PC-9 (cell line): ENCODE data around the gene LATS2. TPM values are rescaled to one million over a fixed set of nuclear protein-coding genes. Genes with fewer than 3 reads are reported as not detected.

Experiments used
- BruUV-seq: library from RNA; stranded (reverse); fragments of 400-500 nt; replicated peaks from 2 replicates; lab custom pipeline; 2021; lab: Mats Ljungman, UMichigan
- CTCF ChIA-PET: fragments of 300-600 bp; sonication (Branson Sonifier 250); formaldehyde crosslinking; loops from one replicate; lab custom pipeline; 2022; ENCODE audit warnings: antibody characterized with exemption; lab: Charles Lee
- POLR2A ChIA-PET: fragments of 300-600 bp; sonication (Branson Sonifier 250); formaldehyde crosslinking; loops from one replicate; lab custom pipeline; 2022; ENCODE audit warnings: antibody characterized with exemption; ENCODE audit not compliant: unreplicated experiment; lab: Charles Lee
- DNase-seq, 2 experiments: peaks; one replicate each; pipeline versions ENCODE4 v3.0.0 to v3.0.0-alpha.2; 2015 to 2022; ENCODE audit warnings: mixed read lengths in 1 of 2
- H2AFZ ChIP-seq: fragments of 200-600 bp; sonication (generic); 2 replicates; pipeline ENCODE4 v1.8.1; 2017; ENCODE audit warnings: antibody characterized with exemption
- H3F3A ChIP-seq: fragments of 200-600 bp; sonication (generic); 2 replicates; pipeline ENCODE4 v1.8.1; 2017; ENCODE audit warnings: antibody characterized with exemption, mild to moderate bottlenecking, low read depth; ENCODE audit not compliant: insufficient read depth
- H3K27ac ChIP-seq: fragments of 200-600 bp; sonication (generic); 2 replicates; pipeline ENCODE4 v1.6.1; 2016; ENCODE audit warnings: mixed run types
- H3K27me3 ChIP-seq: fragments of 200-600 bp; sonication (generic); 2 replicates; pipeline ENCODE4 v1.6.1; 2016; ENCODE audit warnings: low read depth, mixed run types; ENCODE audit not compliant: insufficient read depth
- H3K36me3 ChIP-seq: fragments of 200-600 bp; sonication (generic); 2 replicates; pipeline ENCODE4 v1.6.1; 2016; ENCODE audit warnings: low read depth, mixed run types
- H3K4me1 ChIP-seq: fragments of 200-600 bp; sonication (generic); replicated peaks from 2 replicates; pipeline ENCODE4 v1.6.1; 2016; ENCODE audit warnings: mixed run types; ENCODE audit not compliant: insufficient read depth
- H3K4me2 ChIP-seq: fragments of 200-600 bp; sonication (generic); 2 replicates; pipeline ENCODE4 v1.6.1; 2017; ENCODE audit warnings: mixed run types
- H3K4me3 ChIP-seq: fragments of 200-600 bp; sonication (generic); 2 replicates; pipeline ENCODE4 v1.6.1; 2016; ENCODE audit warnings: mixed run types
- H3K79me2 ChIP-seq: fragments of 200-600 bp; sonication (generic); 2 replicates; pipeline ENCODE4 v1.6.1; 2017; ENCODE audit warnings: low read depth, mixed run types
- H3K9me2 ChIP-seq: fragments of 200-600 bp; sonication (generic); 2 replicates; pipeline ENCODE4 v1.8.1; 2017; ENCODE audit warnings: mild to moderate bottlenecking; ENCODE audit not compliant: insufficient read depth
- H3K9me3 ChIP-seq: fragments of 200-600 bp; sonication (generic); 2 replicates; pipeline ENCODE4 v1.8.1; 2016; ENCODE audit warnings: low read depth; ENCODE audit not compliant: insufficient read depth
- H4K20me1 ChIP-seq: fragments of 200-600 bp; sonication (generic); 2 replicates; pipeline ENCODE4 v1.8.1; 2017; ENCODE audit not compliant: insufficient read depth
- CTCF ChIP-seq: fragments of 200-600 bp; sonication (generic); conservative IDR thresholded peaks from 2 replicates; pipeline ENCODE4 v1.6.1; 2017; ENCODE audit warnings: mixed run types, antibody characterized with exemption, mild to moderate bottlenecking, moderate library complexity
- EZH2 ChIP-seq: fragments of 200-600 bp; sonication (generic); IDR thresholded peaks from 2 replicates; pipeline ENCODE4 v1.8.0; 2017; ENCODE audit warnings: antibody characterized with exemption, low read depth
- intact Hi-C: fragments of 100-400 bp; cut with micrococcal nuclease; formaldehyde crosslinking; loops from one replicate; pipeline ENCODE4 v1.10.0; 2022; ENCODE audit not compliant: unreplicated experiment
- total RNA-seq: library from RNA; stranded (reverse); gene quantifications from 2 replicates; pipeline ENCODE4 v1.2.3, GENCODE V29; 2021

The LATS2 gene
- total RNA-seq, 1 experiment from 2014 or later, result 12.3 TPM

DNA sequence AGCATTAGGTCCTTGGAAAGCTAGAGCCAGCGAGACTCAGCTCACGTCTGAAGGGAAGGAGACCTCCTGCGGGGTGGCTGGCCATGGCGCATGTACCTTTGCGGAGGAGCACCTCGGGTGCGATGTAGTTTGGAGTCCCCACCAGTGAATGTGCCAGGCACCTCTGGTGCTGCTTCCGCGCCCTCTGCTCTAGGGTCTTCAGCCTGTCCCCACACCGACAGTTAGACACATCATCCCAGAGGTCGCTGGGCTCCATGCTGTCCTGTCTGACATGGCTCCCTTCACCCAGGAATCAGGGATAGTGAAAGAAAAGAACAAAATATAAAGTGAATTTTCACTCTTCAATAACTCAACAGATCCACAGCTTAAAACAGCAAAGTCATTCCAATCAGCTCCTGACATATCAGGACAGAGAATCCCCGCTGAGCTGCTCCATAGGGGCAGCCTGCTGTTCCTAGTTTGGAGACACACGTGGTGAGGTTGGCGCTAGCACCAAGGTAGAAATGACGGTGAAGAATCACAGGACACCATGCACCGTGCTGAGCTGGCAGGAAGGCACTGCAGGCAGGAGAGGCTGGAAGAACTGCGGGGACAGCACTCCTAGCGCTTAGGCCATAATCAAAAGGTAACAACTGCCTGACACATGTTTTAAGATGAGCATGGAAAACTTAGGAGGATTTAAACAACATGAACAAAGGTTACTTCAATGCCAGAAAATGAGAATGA lies 79.9 kb downstream of the LATS2 start:
- TF ChIP-seq EZH2 (no peak), CTCF (no peak)
- Histone ChIP-seq H3K9me3 (no peaks in the 10 kb centered on the region), H3F3A (no peaks in the 10 kb centered on the region), H2AFZ (no peak overlapping the region), H3K79me2 (no peaks in the 10 kb centered on the region), H3K4me2 (no peak overlapping the region), H3K4me1 (no peaks in the 10 kb centered on the region), H3K27me3 (no peaks in the 10 kb centered on the region), H3K27ac (no peak overlapping the region), H4K20me1 (no peaks in the 10 kb centered on the region), H3K4me3 (no peak overlapping the region), H3K36me3 (no peaks in the 10 kb centered on the region), H3K9me2 (no peaks in the 10 kb centered on the region)
- intact Hi-C loops, result no loop called here
- BruUV-seq, result no TSS peak
- POLR2A ChIA-PET, result no interaction called here
- DNase-seq, result no peak
- CTCF ChIA-PET, result no interaction called here

DNA sequence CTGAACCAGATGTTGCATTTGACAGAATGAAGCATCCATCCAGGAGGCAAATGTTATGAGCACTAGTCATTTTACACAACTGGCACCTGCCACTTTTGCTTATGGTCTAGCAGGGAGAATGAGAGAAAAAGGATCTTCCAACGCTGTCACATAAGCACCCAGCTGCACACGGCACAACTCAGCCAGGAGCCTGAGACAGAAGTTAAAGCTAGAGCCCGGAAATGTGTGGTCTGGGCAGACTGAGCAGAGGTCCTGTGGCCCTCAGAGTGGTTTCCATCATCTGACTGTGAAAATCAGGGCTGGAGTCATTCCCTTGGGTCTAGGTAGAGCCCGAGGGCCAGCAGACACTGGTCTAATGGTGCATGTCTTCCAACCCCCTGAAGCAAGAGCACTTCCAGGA lies 80.5 kb downstream of the LATS2 start:
- ChIA-PET CTCF (no interaction called here), POLR2A (no interaction called here)
- H4K20me1 ChIP-seq, result no peaks in the 10 kb centered on the region
- intact Hi-C loops, result no loop called here
- no peaks in the 10 kb centered on the region for H3K4me1 ChIP-seq
- TF ChIP-seq EZH2 (no peak), CTCF (no peak)
- H3K4me3 ChIP-seq, result no peak overlapping the region
- H3K9me3 ChIP-seq, result no peaks in the 10 kb centered on the region
- no peak for DNase-seq
- H2AFZ ChIP-seq, result no peak overlapping the region
- H3F3A ChIP-seq, result no peaks in the 10 kb centered on the region
- BruUV-seq, result no TSS peak
- 0 out of 2 replicates have a peak, but pooled peaks cover 2% of the 10 kb centered on the region for H3K36me3 ChIP-seq
- no peaks in the 10 kb centered on the region for H3K79me2 ChIP-seq
- H3K9me2 ChIP-seq, result no peaks in the 10 kb centered on the region
- no peaks in the 10 kb centered on the region for H3K27me3 ChIP-seq
- H3K27ac ChIP-seq, result no peak overlapping the region
- no peak overlapping the region for H3K4me2 ChIP-seq

GRCh38 chr13:20980430-20980829 lies 81.0 kb downstream of the LATS2 start:
- Histone ChIP-seq H2AFZ (no peak overlapping the region), H3K4me1 (no peaks in the 10 kb centered on the region), H3K4me2 (no peak overlapping the region), H3K27ac (no peak overlapping the region), H3F3A (no peaks in the 10 kb centered on the region), H3K79me2 (no peaks in the 10 kb centered on the region), H3K9me3 (no peaks in the 10 kb centered on the region), H4K20me1 (no peaks in the 10 kb centered on the region), H3K4me3 (no peak overlapping the region), H3K36me3 (0 out of 2 replicates have a peak, but pooled peaks cover 4% of the 10 kb centered on the region), H3K27me3 (no peaks in the 10 kb centered on the region), H3K9me2 (no peaks in the 10 kb centered on the region)
- intact Hi-C loops, result no loop called here
- BruUV-seq, result no TSS peak
- TF ChIP-seq EZH2 (no peak), CTCF (no peak)
- no peak for DNase-seq
- ChIA-PET CTCF (no interaction called here), POLR2A (no interaction called here)
